GM10266 (cell line): ENCODE results near the gene CTNNB1.

ENCODE experiments used
- DNase-seq: peaks from one replicate; pipeline ENCODE4 v3.0.0; 2012; ENCODE audit errors: extremely low spot score
- CTCF ChIP-seq: IDR thresholded peaks from 2 replicates; pipeline ENCODE4 v1.5.1; 2012; ENCODE audit warnings: mild to moderate bottlenecking, low read depth; ENCODE audit not compliant: control insufficient read depth, insufficient read depth; ENCODE audit errors: missing control alignments

CTNNB1 gene

GRCh38 chr3:41164777-41165176 lies 34.5 kb upstream of the CTNNB1 start:
- TF ChIP-seq CTCF = no peak
- no peak for DNase-seq

GRCh38 chr3:41167722-41168497 lies 31.4 kb upstream of the CTNNB1 start:
- no peak for DNase-seq
- no peak for TF ChIP-seq CTCF

- no peak for TF ChIP-seq CTCF
- DNase-seq = no peak
Measured at GRCh38 chr3:41169023-41169422, 30.3 kb upstream of the CTNNB1 start.

GRCh38 chr3:41173926-41174885 lies 25.1 kb upstream of the CTNNB1 start:
- no peak for TF ChIP-seq CTCF
- no peak for DNase-seq

- TF ChIP-seq CTCF = no peak
- no peak for DNase-seq
Measured at GRCh38 chr3:41175365-41175764, 23.9 kb upstream of the CTNNB1 start.

- no peak for TF ChIP-seq CTCF
- DNase-seq = no peak
Measured at GRCh38 chr3:41176596-41176995, 22.7 kb upstream of the CTNNB1 start.
